Body of pancreas (tissue), 4 donors: ENCODE results near the gene NT5C.

Source experiments
- POLR2A ChIP-seq, 3 donors: fragments of 450-650 bp; IDR thresholded peaks; one replicate each; pipeline ENCODE4 v1.6.1; 2016; ENCODE audit warnings: antibody characterized with exemption in 3 of 3, mild to moderate bottlenecking in 2 of 3
- TF ChIP-seq, protein P1 (sequence below), 7 experiments: fragments of 450-650 bp in 4 of 7; fragments of 200-600 bp in 3 of 7; sonication (generic) in 3 of 7; IDR thresholded peaks; one replicate each; pipeline ENCODE4 v1.5.1; 2016 to 2019; ENCODE audit warnings: antibody characterized with exemption in 7 of 7

DNA sequence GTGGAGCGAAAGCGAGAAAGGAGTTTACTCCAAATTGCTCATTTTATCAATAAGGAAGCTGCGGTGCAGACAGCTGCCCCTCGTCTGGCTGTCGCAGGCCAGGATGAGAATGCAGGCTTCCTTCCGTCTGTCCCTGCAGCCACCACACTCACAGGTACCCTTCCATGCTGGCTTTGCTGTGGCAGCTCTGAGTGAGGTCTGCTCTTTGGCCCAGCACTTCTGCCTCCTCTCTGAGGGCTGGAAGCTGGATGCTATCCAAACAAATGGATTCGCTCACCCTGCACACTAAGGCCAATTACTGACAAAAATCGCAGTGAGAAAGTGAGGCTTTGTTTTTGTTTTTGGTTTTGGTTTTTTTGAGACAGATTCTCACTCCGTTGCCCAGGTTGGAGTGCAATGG, 14.8 kb downstream of the NT5C start:
- TF ChIP-seq, protein P1, sequence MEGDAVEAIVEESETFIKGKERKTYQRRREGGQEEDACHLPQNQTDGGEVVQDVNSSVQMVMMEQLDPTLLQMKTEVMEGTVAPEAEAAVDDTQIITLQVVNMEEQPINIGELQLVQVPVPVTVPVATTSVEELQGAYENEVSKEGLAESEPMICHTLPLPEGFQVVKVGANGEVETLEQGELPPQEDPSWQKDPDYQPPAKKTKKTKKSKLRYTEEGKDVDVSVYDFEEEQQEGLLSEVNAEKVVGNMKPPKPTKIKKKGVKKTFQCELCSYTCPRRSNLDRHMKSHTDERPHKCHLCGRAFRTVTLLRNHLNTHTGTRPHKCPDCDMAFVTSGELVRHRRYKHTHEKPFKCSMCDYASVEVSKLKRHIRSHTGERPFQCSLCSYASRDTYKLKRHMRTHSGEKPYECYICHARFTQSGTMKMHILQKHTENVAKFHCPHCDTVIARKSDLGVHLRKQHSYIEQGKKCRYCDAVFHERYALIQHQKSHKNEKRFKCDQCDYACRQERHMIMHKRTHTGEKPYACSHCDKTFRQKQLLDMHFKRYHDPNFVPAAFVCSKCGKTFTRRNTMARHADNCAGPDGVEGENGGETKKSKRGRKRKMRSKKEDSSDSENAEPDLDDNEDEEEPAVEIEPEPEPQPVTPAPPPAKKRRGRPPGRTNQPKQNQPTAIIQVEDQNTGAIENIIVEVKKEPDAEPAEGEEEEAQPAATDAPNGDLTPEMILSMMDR (IDR thresholded peaks at IDR 0.05): no peak
- no peak for TF ChIP-seq POLR2A (IDR thresholded peaks at IDR 0.05)
